HG03460 (cell line): Measurements from ENCODE around the gene RS1.

Experiments
- ATAC-seq: cut with Tn5 transposase; IDR thresholded peaks from one replicate; pipeline ENCODE4 v1.9.1; 2021; ENCODE audit not compliant: unreplicated experiment

The RS1 gene

GRCh38 chrX:18607966-18608365 lies 63.9 kb downstream of the RS1 start:
- no peak for ATAC-seq

GRCh38 chrX:18598413-18598812 lies 73.5 kb downstream of the RS1 start:
- ATAC-seq, result no peak

GRCh38 chrX:18596096-18596495 lies 75.8 kb downstream of the RS1 start:
- no peak for ATAC-seq

GRCh38 chrX:18594079-18594478 lies 77.8 kb downstream of the RS1 start:
- no peak for ATAC-seq

- no peak for ATAC-seq
These were observed 80.1 kb downstream of the RS1 start for GRCh38 chrX:18591834-18592233.
